ENCODE measurements around the gene ASIC3.

DNA sequence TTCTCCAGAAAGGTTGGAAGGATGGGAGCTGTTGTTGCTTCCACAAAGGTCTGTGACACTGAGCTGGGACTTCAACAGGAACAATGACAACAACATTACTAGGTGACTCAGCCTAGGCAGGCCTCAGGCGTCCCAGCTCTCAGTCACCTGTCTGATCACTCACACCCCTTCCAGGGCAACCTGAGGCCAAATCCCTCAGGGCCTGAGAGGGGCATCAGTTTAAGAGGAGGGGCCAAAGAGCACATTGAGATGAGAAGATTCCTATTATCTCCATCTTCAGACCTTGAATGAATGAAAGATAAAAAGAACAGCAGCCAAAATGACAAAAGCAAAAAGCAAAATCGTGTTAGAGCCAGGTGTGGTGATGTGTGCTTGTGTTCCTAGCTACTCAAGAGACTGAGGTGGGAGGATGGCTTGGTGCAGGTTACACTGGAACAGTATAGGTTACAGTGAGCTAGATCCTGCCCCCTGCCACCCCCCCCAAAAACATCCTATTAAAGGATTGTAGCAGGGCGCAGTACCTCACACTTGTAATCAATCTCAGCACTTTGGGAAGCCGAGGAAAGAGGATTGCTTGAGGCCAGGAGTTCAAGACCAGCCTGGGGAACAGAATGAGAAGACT is 23.8 kb upstream of the ASIC3 start, which contains the start of gene ATG9B:
- TF ChIP-seq, protein P1, sequence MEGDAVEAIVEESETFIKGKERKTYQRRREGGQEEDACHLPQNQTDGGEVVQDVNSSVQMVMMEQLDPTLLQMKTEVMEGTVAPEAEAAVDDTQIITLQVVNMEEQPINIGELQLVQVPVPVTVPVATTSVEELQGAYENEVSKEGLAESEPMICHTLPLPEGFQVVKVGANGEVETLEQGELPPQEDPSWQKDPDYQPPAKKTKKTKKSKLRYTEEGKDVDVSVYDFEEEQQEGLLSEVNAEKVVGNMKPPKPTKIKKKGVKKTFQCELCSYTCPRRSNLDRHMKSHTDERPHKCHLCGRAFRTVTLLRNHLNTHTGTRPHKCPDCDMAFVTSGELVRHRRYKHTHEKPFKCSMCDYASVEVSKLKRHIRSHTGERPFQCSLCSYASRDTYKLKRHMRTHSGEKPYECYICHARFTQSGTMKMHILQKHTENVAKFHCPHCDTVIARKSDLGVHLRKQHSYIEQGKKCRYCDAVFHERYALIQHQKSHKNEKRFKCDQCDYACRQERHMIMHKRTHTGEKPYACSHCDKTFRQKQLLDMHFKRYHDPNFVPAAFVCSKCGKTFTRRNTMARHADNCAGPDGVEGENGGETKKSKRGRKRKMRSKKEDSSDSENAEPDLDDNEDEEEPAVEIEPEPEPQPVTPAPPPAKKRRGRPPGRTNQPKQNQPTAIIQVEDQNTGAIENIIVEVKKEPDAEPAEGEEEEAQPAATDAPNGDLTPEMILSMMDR (IDR thresholded peaks at IDR 0.05) = no peak
- no peak for TF ChIP-seq EP300 (IDR thresholded peaks at IDR 0.05)
- no peak for TF ChIP-seq POLR2AphosphoS5 (IDR thresholded peaks at IDR 0.05)

Measured in esophagus muscularis mucosa (tissue), 4 donors.